ENCODE data around the gene SLAMF9.

The SLAMF9 gene

DNA sequence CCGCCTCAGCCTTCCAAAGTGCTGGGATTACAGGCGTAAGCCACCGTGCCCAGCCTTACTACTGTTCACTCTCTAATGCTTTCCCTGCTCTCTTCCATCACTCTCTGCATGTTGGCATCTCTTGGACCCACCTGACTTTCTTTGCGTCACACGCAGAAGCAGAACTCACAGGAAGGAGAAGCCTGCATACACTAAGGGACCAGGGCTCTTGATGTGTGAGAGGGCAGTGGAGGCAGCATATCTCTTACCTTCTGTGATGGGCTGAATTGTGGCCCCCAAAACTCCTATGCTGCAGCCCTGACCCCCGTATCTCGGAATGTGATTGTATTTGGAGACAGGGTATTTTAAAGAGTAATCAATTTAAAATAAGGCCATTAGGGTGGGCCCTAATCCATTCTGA is 26.7 kb upstream of the SLAMF9 start:
- no peak overlapping the region for H3K4me3 ChIP-seq (ENCODE audit: low read depth, low read length)
- ChIA-PET CTCF (no interaction called here), POLR2A (no interaction called here)
- DNase-seq (ENCODE audit: low read depth, low spot score), result no peak
- TF ChIP-seq, protein P1, sequence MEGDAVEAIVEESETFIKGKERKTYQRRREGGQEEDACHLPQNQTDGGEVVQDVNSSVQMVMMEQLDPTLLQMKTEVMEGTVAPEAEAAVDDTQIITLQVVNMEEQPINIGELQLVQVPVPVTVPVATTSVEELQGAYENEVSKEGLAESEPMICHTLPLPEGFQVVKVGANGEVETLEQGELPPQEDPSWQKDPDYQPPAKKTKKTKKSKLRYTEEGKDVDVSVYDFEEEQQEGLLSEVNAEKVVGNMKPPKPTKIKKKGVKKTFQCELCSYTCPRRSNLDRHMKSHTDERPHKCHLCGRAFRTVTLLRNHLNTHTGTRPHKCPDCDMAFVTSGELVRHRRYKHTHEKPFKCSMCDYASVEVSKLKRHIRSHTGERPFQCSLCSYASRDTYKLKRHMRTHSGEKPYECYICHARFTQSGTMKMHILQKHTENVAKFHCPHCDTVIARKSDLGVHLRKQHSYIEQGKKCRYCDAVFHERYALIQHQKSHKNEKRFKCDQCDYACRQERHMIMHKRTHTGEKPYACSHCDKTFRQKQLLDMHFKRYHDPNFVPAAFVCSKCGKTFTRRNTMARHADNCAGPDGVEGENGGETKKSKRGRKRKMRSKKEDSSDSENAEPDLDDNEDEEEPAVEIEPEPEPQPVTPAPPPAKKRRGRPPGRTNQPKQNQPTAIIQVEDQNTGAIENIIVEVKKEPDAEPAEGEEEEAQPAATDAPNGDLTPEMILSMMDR (IDR thresholded peaks at IDR 0.05; ENCODE audit: insufficient read depth, low read length, missing control alignments), result no peak

DNA sequence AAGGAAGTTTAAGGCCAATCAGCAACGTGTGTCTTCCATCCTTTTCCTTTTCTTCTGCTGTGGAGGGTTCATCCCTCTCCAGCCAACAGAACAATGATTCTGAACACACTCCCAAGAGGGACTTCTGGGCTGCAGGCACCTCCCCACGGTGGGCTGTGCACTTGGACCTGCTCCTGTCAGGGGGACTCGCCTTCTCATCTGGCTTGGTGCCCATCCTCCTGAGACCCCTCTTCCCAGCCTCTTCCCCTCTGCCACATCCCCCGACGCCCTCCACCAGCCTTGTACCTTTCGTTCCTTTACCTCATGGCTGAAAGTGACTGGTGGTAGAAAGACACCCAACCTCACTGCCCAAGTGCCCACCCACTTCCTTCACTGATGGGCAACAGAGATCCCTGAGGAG is 26.0 kb upstream of the SLAMF9 start:
- no peak overlapping the region for H3K4me3 ChIP-seq (ENCODE audit: low read depth, low read length)
- TF ChIP-seq, protein P1 (IDR thresholded peaks at IDR 0.05; ENCODE audit: insufficient read depth, low read length, missing control alignments), result no peak
- ChIA-PET POLR2A (no interaction called here), CTCF (no interaction called here)
- no peak for DNase-seq (ENCODE audit: low read depth, low spot score)

DNA sequence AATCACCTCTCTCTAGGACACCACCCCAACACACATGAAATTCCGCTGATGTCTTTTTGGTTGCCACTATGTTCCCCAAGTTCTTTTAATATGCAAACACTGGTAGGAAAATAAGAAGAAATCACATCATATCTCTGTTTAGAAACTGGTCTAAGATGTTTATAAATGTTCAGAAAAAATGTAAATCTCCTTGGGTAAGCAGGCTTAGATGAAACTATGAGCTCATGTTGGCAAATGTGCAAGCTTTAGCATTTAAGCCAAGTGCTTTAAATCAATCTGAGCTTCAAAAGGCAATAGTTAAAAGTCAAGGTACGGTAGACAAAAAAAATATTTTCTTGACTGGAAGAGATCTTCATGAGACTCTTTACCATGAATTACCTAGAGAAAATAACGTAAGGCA is 25.2 kb upstream of the SLAMF9 start:
- no peak overlapping the region for H3K4me3 ChIP-seq (ENCODE audit: low read depth, low read length)
- no peak for DNase-seq (ENCODE audit: low read depth, low spot score)
- ChIA-PET CTCF (interaction anchor here (0.9 to 3.9 kb wide), 3 partner anchors 27 to 88 kb away, joined by 3 to 24 read pairs (median 4); no protein-coding TSS in a partner anchor), POLR2A (no interaction called here)
- TF ChIP-seq, protein P1 (IDR thresholded peaks at IDR 0.05; ENCODE audit: insufficient read depth, low read length, missing control alignments), result no peak

DNA sequence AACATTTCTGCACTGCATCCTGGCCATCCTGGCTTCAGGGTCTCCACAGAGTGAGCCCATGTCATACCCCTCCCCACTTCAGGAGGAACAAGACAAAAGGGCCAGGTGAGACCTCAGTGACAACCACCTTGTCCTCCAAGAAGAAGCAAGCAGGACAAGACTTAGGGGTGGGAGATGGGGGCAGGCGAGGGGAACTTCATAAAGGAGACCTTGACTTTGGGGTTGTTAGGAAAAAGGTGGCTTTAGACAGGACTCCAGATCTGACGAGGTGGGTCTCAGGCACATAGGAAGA is 24.0 kb upstream of the SLAMF9 start:
- CTCF ChIA-PET, result interaction anchor here (3.9 kb wide), 1 partner anchor 28 kb away, joined by 24 read pairs; no protein-coding TSS in a partner anchor
- TF ChIP-seq, protein P1 (IDR thresholded peaks at IDR 0.05; ENCODE audit: insufficient read depth, low read length, missing control alignments), result no peak
- DNase-seq (ENCODE audit: low read depth, low spot score), result no peak
- POLR2A ChIA-PET, result no interaction called here
- H3K4me3 ChIP-seq (ENCODE audit: low read depth, low read length), result no peak overlapping the region

DNA sequence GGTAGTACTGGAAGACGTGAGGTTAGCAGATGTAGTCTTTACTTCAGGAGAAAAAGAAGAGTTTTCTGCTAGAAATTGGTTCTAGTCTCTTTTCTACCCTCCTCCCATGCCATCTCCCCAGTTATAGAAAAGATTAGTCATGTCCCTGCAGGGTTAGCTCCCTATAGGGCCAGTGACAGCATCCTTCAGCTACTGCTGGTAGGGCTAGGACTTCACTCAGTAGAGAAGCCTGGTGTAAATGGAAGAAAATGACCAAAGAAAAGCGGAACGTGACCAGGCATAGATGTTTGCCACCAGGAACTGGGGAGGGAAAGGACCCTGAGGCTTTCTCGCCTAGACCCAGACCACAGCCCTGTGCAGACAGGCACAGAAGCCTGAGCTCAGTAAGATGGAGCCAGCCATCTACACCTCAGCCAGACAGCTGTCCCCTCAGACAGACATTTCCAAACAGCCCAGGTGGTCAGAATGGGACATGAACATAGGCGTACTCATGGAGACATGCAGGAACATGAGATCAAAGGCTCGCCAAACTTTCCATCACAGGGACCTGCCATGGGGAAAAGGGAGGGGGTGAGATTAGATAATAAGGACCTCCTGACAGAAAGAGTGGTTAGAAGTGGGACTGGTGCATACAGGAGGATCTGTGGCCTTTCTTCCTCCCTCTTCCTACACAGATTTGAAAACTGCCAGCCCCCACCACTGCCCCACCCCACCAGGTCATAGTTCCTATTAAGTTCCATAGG is 23.5 kb upstream of the SLAMF9 start:
- no peak for DNase-seq (ENCODE audit: low read depth, low spot score)
- H3K4me3 ChIP-seq (ENCODE audit: low read depth, low read length), result no peak overlapping the region
- CTCF ChIA-PET, result interaction anchor here (3.9 kb wide), 1 partner anchor 28 kb away, joined by 24 read pairs; no protein-coding TSS in a partner anchor
- TF ChIP-seq, protein P1 (IDR thresholded peaks at IDR 0.05; ENCODE audit: insufficient read depth, low read length, missing control alignments), result no peak
- POLR2A ChIA-PET, result no interaction called here

DNA sequence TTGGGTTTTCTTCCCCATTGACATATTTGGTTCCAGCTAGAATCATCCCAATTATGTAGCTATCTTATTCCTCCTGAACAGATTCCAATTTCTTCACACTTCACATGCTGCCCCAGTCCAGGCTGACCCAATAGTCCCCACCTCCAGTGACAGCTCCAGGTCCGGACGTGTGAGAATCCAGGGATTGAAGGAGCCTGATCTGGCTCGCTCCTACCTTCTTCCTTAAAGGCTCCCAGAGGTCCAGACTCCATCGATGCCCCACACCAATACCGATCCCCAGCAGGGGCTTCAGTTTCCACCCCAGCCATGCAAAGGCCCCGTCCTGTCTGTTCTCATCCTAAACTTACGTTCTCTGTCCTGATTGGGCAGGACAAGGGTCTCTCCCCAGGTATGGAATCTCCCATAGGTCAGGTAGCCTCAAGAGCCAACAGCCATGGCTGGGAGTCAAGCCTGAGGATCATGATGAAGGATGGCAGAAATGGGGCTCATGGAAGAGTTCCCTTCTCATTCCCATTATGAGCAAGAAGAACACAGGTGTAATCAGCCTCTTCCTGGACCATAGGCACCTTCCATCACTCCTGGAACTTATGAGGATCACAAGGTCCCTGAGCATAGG is 20.4 kb upstream of the SLAMF9 start:
- no peak for DNase-seq (ENCODE audit: low read depth, low spot score)
- no peak overlapping the region for H3K4me3 ChIP-seq (ENCODE audit: low read depth, low read length)
- CTCF ChIA-PET, result interaction anchor here (1.3 kb wide), 1 partner anchor 39 kb away, joined by 5 read pairs; no protein-coding TSS in a partner anchor
- POLR2A ChIA-PET, result no interaction called here
- TF ChIP-seq, protein P1 (IDR thresholded peaks at IDR 0.05; ENCODE audit: insufficient read depth, low read length, missing control alignments), result no peak
